GM12873 (cell line): ENCODE data around the gene HDLBP.

Source experiments
- TF ChIP-seq, protein P1 (sequence below): IDR thresholded peaks from 2 replicates; pipeline ENCODE4 v1.5.1; 2012; ENCODE audit warnings: low read depth, mild to moderate bottlenecking, moderate library complexity, low read length, control low read depth; ENCODE audit not compliant: insufficient read depth; ENCODE audit errors: missing control alignments

HDLBP gene

DNA sequence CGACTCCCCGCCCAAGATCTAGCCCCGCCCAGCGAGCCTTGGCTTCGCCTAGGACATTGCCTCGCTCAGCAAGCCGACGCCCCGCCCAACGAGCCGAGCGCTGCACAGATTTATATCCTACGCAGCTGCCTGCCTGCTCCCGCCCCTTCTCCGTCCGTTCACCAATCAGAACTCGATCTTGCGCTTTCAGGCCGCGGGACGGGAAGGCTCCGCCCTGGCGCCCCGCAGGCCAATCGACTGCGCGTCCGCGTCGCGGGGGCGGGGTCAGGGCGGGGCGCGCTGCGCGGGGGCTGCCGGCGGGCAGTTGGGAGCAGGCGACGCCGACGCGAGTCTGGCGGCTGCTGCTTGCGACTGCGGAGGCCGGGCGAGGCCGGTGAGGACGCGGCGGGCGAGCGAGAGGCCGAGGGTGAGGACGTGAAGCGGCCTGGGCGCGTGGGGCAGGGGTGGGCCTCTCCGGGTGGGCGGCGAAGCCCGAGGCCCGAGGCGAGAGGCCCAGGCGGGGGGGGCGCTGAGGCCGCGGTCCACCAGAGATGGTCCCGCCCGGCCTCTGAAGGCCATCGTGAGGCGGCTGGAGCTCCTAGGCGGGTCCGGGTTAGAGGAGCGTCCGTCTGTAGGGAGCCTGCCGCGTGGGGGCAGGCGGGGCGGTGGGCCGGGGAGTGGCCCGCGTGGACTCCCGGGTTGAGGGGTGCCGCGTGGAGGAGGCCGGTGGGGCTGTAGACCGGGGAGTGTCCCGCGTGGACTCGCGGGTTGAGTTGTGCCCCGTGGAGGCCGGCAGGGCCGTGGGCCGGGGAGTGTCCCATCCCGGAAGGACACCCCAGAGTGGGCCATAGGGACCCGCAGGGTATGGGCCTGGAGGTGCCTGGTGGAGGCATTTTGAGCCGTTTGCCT is 40.8 kb upstream of the HDLBP start, which contains the start of gene FARP2:
TSS of gene FARP2 (plus strand) at position 303 of the 888 bp plus-strand sequence. CDS start 16,823 bp downstream, outside the sequence.
- TF ChIP-seq, protein P1, sequence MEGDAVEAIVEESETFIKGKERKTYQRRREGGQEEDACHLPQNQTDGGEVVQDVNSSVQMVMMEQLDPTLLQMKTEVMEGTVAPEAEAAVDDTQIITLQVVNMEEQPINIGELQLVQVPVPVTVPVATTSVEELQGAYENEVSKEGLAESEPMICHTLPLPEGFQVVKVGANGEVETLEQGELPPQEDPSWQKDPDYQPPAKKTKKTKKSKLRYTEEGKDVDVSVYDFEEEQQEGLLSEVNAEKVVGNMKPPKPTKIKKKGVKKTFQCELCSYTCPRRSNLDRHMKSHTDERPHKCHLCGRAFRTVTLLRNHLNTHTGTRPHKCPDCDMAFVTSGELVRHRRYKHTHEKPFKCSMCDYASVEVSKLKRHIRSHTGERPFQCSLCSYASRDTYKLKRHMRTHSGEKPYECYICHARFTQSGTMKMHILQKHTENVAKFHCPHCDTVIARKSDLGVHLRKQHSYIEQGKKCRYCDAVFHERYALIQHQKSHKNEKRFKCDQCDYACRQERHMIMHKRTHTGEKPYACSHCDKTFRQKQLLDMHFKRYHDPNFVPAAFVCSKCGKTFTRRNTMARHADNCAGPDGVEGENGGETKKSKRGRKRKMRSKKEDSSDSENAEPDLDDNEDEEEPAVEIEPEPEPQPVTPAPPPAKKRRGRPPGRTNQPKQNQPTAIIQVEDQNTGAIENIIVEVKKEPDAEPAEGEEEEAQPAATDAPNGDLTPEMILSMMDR = no peak

DNA sequence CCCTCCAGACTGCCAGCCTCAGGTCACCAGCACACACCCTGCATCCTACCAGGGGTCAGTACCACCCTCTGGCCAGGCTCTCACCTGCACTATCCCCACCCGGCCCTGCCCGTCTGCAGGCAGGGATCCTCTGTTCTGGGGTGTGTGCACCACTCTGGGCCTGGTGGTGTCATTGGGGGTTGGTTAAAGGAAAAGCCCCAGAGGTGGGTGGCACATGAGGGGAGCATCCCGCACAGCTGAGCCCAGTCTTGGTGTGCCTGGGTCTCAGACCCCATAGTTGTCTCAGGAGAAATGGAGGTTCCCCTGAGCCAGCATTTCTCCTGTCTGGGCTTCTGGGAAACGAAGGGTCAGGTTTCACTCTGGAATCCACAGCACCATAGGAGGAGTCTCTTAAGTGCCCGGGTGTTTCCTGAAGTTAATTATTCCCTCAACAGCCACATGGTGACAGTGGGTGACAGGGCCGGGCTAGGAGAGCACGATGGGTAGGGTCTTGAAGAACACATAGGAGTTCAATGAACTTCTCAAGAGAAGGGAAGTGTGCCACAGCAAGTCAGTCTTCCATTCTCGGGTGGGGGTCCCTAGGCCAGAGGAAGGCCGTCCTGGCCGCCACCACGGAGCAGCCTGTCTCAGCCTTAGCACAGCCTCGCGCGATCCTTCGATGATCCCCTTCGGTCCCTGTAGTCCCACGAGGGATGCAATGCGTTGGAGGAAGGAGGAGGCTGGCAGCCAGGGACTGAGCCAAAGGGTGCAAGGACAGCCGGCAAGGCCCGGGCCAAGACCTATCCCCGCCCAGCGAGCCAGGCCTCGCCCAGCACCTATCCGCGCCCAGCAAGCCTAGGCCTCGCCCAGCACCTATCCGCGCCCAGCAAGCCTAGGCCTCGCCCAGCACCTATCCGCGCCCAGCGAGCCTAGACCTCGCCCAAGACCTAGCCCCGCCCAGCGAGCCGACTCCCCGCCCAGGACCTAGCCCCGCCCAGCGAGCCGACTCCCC is 39.5 kb upstream of the HDLBP start:
- TF ChIP-seq, protein P1 = no peak

DNA sequence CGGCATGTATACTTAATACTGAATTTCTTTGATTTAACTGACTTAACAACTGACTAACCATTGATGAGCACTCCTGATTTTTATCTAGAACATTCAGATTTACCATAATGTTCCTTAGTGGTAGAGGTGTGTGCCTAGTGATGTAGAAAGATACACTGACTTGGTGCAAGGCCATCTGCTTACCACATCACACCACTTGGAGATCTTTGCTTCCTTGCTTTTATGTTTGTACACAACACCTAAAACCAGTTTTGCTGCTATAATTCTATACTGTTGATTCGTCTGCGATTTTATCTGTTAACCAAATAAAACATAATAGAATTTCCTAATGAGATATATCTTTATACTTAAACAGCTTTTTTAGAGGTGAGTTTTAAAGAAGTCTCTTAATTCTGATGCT is 36.8 kb upstream of the HDLBP start:
- TF ChIP-seq, protein P1 = no peak

DNA sequence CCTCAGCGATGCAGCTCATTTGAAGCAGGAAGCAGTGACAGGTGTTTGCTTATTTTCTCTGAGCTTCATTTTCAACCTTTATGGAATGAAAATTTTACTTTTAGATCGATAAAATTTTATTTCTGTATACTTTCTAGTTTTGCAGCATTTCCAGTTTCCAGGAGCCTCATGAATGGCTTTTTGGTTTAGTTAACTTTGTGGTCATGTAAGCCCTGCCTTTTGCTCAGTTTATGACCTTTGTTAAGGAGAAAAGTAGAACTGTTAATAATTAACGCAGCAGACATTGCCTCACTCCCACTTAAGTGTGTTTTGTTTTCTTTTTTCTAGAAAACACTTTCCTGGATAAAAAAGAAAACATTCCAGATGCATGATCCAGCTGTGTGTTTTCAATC is 36.2 kb upstream of the HDLBP start:
- TF ChIP-seq, protein P1 = no peak

DNA sequence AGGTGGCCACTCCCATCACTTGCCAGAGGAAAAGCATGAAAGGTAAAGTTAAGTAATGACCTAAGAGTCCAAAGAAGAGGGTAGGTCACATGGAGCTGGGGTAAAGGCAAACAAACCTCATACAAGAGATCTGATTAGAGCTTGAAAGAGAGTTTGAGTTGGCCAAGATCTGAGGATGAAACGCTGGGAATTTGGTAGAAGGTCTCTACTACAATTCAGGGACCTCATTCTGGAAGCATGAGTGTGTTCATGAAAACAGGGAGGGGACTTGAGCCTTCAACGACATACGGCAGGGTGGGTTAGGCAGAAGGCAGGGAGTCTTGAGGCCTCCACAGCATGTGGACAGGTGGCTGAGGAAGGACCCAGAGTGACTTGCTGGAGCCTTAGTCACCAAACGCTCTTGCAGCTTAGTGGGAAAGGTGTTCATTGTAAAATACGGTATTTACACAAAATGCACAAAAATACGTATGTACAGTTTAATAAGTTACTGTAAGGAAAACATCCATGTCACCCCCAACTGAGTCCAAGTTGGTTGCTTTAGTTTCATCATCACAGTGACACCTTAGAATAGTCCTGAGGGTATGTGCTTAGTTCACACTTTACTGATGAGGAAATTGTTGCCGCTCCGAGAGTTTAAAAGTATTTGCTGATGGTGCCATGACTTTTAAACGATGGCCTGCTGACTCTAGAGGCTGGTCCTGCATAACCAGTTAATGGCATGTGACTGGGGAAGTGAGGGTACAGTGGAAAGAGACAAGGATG is 35.6 kb upstream of the HDLBP start:
- TF ChIP-seq, protein P1 = no peak

DNA sequence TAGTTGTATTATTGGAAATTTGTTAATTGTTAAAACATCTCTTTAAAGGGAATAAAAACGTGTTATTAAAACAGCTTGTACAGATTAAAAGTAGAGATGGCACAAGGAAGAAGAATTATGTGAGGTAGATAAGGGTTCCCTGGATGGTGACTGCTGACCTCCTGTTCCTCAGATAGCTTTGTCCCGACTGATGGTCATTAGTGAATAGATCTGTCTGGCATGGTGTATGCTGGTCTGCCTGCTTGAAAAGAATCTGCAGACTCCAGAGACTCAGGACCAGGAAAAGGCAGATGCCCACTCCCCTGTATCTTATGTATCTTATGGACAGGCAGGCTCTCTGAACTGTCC is 35.0 kb upstream of the HDLBP start:
- TF ChIP-seq, protein P1 = no peak

DNA sequence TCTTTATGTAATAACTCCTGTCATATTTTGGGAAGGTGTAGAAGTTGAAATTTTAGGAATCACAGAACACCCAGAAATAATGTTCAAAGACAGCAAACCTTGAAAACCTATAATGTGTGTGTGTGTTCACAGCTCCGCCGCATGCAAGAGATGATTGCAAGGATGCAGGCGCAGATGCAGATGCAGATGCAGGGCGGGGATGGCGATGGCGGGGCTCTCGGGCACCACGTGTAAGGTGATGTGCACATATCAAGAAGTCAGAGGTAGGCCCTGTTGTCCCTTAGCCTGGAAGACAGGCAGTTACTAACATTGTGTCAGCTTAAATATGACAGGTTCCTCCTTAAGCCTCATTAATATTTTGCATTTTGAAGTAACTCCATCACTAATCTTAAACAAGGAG is 34.5 kb upstream of the HDLBP start:
- TF ChIP-seq, protein P1 = no peak
